Breast epithelium (tissue), 3 donors: ENCODE measurements around the gene KRT86.
"Not testable (repeated sequence)": the region's sequence is repeated elsewhere in the genome, so short reads cannot be mapped to it uniquely, and the experiment has no call there.

Experiments used
- POLR2A ChIP-seq: fragments of 450-650 bp; IDR thresholded peaks from one replicate; pipeline ENCODE4 v1.6.1; 2016; ENCODE audit warnings: antibody characterized with exemption, mild to moderate bottlenecking, moderate library complexity
- TF ChIP-seq, protein P1 (sequence below), 3 donors: fragments of 450-650 bp; IDR thresholded peaks; one replicate each; pipeline ENCODE4 v1.5.1; 2016 to 2017; ENCODE audit warnings: antibody characterized with exemption in 3 of 3, mild to moderate bottlenecking in 3 of 3, moderate library complexity in 3 of 3

DNA sequence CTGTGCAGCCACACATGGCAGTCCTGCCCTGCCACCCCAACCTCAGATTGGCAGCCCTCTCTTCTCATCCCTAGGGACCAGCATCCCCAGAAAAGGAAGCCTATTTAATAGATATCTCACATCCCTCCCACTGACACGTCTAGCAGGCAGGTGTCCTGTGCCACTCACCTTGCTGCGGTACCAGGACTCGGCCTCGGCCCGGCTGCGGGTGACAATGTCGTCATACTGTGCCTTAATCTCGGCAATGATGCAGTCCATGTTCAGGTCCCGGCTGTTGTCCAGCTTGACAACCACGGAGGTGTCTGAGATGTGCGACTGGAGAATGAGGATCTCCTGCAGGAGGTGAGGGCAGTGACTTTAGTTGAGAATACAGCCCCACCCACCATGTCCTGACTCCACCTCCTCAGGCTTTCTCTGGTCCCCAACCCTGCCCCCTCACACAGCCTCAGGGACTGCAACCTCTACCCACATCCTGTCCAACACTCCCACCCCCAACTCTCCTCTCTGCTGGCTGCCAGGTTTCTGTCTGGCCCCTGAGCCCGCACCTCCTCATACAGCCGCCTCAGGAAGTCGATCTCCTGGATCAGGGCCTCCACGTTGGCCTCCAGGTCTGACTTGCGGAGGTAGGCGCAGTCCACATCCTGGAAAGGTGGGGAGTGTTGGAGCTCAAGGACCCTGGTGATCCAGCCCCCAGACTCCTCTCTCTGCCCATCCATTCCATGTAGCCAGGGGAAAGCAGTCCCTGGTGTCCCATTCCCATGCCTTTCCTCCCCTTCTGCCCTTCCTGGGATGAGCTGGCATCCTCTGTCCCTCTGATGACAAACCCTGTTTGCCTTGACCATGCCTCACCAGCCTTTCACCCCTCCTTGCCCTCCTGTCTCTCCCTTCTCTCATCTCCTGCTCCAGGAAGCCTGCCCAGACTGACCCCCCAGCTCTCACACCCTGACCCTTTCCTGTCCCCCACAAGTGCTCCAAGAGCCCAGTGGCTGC lies 13.7 kb downstream of the KRT86 start:
- not testable (repeated sequence) for TF ChIP-seq POLR2A
- TF ChIP-seq, protein P1, sequence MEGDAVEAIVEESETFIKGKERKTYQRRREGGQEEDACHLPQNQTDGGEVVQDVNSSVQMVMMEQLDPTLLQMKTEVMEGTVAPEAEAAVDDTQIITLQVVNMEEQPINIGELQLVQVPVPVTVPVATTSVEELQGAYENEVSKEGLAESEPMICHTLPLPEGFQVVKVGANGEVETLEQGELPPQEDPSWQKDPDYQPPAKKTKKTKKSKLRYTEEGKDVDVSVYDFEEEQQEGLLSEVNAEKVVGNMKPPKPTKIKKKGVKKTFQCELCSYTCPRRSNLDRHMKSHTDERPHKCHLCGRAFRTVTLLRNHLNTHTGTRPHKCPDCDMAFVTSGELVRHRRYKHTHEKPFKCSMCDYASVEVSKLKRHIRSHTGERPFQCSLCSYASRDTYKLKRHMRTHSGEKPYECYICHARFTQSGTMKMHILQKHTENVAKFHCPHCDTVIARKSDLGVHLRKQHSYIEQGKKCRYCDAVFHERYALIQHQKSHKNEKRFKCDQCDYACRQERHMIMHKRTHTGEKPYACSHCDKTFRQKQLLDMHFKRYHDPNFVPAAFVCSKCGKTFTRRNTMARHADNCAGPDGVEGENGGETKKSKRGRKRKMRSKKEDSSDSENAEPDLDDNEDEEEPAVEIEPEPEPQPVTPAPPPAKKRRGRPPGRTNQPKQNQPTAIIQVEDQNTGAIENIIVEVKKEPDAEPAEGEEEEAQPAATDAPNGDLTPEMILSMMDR (IDR thresholded peaks at IDR 0.05): not testable (repeated sequence)
